Activated T-cell treated with anti-CD3 and anti-CD28 coated beads for 48 hours (primary cell): ENCODE measurements around the gene DEAF1.
A peak's percentile ranks its signal among the peaks of the same experiment; 100 is the strongest.
"Not testable (repeated sequence)": the region's sequence is repeated elsewhere in the genome, so short reads cannot be mapped to it uniquely, and the experiment has no call there.

ENCODE experiments used
- DNase-seq: peaks from one replicate; pipeline ENCODE4 v3.0.0-alpha.2; 2020; ENCODE audit warnings: low read depth

The DEAF1 gene

DNA sequence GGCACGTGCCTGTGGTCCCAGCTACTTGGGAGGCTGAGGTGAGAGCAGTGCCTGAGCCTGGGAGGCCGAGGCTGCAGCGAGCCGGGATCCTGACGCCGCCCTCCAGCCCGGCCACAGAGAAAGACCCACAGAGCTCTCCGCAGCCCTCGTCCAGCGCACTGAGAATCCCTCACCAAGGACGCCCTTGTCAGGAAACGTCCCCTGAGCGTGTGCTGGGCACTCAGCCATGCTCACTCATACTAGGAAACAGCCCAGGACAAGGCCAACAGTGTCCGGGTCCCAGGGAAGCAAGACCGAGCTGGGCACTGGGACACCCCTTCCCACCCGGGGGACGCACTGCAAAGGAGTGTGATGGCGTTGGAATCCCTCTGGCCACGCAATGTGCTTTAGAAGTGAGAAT, 14.5 kb downstream of the DEAF1 start:
- no peak for DNase-seq

DNA sequence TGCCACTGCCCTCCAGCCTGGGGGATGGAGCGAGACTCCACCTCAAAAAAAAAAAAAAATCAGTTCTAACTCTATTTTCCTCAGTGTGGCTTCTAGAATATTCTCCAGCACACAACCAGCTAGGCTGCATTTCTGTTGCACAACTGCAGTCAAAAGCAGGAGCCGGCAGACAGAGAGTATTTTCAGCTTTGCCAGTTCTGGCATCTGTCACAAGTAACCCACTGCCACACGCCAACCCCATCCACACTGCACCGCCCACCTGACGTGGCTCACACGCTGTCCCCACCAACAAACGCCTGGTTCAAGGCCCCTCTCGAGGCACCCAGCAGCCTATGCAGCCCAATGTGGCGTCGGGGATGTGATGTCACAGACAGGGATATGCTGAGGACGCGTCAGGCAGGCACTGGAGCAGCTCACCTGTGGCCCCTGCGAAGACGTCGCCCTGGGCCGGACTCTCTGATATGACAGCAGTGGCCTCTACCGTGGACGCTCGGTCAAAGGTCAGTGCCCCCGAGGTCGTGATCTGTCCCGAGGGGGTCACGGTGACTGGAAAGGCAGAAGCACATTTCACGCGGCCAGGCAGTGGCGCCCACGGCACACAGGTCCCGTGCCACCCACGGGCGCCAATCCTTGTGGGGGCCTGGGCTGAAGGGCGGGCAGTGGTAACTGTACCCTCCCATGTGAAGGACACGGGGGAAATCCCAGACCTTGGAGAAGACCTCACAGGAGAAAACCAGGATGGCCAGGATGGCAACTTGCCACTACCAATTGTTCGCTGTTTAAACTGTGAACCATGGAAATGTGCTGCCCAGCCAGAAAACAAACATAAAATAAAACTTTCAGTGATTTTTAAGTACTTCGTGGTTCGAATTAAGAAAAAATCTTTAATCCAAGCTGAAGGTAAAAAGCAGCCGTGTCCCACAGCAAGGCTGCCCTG, 15.5 kb downstream of the DEAF1 start:
- DNase-seq, result no peak

DNA sequence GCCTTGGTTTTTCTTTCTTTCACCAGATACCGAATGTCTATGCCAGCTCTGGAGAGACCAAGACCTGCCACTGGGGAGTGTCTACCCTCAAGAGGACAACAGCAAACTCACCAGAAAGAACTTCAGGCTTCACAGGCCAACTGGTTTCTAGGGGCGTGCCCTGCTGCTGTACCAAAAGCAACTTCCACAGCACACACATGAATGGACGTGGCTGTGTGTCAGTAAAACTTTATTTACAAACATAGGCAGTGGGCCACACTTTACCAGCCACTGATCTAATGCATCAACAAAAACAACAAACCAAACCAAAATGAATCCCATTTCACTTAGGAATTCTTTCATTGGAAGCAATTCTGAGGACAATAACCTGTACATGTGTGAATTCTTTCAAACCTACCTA, 16.7 kb downstream of the DEAF1 start:
- no peak for DNase-seq

DNA sequence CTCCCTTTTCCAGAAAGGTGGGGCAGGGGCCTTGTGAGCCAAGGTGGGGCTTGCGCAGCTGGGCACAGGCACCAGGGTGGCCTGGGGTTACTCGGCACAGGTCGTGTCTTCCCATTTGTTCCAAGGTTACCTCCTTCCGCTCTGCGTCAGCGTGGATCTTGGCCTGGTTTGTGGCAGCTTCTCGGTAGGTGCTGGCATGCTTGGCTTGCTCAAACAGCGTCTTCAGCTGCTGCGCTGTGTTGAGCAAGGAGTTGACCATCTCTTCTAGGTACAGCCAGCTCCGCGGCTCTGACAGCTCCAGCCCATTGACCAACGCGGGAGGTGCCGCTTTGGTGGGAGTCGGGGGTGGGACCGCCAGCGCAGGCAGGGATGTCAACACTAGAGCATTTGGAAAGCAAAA, 20.6 kb downstream of the DEAF1 start:
- no peak for DNase-seq

DNA sequence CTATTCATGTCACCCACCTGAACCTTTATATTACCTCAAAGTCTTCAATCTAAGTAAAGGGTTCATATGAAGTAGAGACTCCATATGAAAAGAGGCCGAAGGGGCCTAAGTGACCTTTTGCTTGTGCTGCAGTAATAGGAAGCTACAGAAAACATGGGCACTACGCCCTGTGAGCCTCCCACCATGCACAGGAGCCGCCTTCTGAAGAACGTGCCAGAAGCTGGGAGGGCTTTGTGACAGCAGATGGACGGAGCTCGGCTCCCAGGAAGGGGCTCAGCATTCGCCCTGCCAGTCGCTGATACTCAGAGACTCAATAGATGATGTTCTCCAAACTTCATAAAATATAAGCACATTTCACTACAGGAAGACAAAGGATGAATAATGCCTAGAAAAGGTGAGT, 21.2 kb downstream of the DEAF1 start:
- DNase-seq, result no peak

DNA sequence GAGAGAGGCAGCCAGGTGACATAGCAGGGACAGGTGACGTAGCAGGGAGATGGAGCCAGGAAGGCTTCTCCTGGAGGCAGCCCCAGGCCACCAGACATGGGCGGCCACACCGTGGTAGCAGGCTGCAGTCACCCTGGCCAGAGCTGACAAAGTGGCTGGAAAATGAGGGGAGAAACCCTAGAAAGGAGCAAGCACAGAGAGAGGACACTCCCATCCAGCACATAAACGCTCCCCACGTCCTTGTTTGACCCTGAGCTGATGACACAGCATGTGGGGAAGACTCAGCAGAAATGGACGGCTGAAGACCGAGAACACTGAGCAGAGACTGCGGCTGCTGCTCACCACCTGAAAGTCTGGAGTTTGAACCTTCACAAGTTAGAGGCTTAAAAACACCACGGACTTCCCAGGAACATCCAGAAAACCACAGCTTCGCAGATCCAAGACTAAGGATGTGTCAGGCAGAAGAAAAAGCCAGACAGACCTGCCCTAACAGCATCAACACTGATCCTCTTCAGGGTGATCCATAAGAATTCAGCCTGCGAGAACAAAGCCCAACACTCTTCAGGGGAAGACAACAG, 29.2 kb downstream of the DEAF1 start:
- no peak for DNase-seq

DNA sequence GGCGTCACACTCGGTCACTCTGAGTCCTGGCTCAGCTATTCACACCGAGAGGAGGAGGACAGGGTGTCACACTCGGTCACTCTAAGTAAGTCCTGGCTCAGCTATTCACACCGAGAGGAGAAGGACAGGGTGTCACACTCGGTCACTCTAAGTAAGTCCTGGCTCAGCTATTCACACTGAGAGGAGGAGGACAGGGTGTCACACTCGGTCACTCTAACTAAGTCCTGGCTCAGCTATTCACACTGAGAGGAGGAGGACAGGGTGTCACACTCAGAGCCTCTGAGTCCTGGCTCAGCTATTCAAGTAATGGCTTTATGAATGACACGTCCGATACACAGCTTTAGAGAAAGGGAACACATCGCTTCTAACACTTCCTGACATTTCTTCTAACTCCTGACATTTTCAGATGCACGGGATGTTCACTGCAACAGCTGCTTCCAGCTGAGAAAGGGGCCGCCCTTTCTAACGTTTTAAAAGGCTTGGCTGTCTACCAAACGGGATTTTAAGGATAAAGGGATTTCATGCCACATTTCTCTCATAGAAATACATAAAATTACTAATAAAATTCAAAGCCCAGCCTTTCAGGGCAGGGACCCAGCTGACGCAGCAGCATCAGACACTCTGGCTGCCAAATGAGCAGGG, 29.8 kb downstream of the DEAF1 start:
- no peak for DNase-seq

DNA sequence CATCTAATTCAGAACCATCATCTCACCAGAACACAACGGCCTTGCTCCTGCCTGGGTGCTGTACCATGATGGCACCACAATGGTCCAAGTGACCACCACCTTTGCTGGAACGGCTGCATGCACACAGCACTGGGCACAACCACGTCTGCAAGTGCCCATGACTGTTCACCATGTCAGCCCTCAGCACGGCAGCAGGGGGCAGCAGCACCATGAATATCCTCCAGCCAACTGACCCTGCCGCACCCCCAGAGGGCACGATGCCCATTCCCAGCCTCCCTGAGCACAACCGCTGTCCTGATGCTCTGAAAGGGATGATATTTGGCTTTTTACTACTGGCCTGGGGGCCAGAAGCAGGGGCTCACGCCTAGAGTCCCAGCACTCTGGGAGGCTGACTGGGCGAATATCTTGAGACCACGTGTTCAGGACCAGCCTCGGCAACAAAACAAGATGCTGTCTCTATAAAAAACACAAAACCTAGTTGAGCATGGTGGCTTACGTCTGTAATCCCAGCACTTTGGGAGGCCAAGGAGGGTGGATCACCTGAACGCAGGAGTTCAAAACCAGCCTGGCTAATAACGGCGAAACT, 32.2 kb downstream of the DEAF1 start:
- peak; percentile 42 for DNase-seq

DNA sequence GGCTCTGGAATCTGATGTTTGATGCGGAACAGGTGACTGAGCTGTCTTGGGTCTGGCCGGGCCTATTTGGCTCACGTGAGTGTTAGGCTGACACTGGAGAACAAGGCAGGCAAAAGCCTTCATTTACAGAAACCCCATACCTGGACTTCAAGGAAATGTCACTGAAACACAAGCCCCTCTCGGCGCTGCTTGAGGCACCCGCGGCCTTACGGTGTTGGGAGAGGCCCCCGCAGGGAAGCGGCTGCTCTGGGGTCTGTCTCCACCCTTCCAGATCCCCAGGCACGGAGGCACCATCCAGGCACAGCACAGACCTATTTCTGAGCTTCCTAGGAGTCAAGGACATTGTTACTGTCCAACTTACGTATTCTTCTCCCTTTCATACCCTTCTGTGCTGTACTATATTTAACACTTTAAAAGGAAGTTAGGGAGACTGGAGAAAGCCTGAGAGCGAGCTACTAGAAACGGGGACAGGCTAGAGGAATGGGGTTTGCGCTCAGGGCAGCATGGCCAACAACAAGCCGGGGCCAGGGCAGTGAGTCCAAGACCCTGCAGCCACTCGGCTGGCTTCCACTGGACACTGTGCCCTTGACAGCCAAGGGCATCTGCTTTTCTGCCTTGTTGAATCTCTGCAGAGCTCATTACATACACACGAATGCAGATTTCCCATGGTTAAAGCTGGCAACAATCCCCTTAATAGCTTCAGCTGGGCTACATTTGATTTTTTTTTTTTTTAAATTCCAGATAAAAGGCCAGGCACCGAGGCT, 34.2 kb downstream of the DEAF1 start:
- DNase-seq, result no peak

DNA sequence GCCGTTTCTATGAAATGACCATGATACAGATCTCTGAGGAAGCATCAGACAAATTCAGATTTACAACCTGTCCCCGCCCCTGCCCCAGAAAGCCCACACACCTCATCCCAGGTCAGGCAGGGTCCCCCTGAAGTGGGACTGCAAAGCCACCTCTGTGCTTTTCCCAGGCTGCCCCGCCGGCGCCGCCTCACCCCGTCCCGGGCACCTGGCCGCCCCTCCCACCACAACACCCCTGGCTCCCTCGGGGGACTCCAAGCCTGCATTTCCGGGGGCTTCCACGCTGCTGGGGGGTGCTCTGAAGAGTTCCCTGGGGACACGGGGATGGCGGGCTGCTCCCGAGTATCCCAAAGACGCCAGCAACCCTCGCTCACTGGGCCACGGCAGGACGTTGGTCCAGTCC, 34.7 kb downstream of the DEAF1 start:
- no peak for DNase-seq

DNA sequence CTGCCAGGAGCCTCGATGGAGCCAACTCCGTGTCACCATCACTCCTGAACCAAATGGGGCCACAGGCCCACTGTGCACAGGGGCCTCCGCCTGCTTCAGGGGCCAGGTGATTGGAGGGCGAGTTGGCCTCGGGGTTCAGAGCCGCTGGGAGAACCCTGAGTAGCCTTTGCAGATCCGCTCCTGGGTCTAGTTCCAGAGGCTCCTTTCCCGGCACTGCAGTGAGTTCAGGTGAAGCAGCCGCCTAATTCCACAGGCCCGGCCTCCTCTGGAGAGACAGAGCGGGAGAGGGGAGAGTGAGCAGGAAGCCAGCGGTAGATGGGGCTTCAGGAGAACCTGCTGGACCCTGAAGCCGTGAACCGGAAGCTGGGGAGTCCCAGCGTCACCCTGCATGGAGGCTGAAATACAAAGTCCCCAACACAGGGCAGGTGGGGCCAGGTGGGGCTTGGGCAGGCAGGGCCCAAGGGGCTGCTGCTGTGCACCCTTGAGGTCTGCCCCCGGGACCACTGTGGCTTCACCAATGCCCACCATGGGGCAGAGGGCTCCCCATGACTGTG, 35.4 kb downstream of the DEAF1 start:
- DNase-seq, result no peak

DNA sequence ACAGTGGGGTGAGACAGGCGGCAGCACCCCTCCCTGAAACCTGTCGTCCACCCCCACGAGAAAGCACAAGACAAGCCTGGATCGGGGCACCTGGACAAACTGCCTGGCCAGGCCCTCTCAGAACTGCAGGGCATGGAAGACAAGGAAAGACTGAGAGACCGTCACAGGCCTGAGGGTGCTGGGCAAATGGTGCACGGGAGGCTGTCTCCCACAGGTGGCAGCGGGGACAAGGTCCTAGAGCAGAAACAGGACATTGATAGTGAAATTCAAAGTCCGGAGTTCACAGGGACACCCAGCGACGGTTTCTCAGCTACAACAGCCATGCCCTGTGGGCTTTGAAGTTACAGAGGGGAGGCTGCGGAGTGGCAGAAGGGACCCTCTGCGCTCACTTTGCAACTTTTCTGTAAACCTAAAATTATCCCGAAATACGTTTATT, 37.3 kb downstream of the DEAF1 start:
- no peak for DNase-seq

DNA sequence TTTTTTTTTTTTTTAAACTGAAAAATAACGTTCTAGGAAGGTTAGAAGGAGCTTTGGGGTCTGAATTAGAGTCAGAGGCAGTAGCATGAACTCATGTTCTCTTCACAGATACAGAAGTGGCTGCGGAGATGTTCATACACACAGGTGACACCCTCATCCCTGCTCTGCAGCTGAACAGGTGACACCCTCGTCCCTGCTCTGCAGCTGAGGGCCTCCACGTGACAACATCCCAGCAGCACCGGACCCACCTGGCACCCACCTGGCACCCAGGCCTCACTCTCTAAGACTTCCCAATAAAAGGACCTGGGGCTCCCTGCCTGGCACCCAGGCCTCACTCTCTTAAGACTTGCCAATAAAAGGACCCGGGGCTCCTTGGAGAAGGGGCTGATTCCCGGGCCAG, 38.2 kb downstream of the DEAF1 start:
- DNase-seq, result no peak

DNA sequence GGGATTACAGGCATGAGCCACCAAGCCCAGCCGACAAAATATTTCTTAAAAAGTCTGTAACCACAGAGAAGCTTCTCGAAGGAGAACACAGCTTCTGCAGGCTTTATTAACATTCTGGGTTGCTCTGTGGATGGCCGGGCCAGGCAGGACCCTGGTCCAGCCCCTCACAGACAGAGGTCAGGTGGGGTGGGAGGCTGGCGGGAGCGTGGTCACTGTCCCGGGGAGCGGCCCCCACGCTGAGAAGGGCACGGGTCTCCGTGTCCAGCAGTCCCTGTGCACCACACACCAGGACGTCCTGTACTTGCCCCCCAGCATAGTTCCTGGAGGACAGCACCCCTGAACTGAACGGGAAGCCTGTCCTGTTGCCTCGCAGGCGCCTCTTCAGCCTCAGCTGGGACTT, 38.6 kb downstream of the DEAF1 start:
- DNase-seq, result no peak

DNA sequence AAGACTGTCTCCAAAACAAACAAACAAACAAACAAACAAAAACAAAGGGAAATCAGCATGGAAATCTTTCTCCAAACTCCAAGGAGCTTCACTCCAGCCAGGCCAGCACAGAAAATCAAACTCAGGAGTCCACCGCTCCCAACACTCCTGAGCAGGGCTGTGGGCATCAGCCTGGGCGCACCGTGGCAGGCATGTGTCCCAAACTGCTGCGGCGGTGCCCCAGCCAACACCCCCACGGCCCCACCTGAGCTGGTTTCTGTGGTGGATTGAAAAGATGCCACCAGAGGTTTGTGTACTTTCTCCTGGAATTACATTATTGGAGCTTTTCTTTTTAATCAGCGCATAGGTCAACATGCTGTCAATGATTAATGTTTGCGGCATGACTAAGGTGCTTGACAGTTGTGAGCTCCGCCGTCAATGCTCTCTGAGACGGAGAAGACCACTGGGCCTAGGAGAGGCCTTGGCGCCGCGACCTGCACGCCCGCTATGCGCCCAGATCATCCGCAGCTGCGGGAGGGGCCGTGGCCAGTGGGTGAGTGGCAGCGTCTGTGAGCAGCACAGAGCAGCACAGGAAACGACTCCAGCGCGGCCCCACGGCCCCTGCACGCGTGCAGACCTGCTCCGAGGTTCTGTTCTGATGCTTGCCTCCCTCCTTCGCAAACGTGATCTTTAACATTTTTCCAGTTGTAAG, 39.8 kb downstream of the DEAF1 start:
- DNase-seq, result no peak

DNA sequence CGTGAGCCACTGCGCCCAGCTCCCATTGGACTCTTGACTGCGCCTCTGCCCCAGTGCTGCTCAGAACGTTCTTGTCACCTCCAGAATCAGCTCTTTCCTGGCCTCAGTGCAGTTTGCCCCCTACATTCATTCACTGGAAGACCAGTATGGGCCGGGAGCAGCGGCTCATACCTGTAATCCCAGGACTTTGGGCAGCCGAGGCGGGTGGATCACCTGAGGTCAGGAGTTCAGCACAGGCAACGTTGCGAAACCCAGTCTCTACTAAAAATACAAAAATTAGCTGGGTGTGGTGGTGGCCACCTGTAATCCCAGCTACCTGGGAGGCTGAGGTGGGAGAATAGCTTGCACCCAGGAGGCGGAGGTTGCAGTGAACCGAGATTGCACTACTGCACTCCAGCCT, 40.6 kb downstream of the DEAF1 start:
- not testable (repeated sequence) for DNase-seq

DNA sequence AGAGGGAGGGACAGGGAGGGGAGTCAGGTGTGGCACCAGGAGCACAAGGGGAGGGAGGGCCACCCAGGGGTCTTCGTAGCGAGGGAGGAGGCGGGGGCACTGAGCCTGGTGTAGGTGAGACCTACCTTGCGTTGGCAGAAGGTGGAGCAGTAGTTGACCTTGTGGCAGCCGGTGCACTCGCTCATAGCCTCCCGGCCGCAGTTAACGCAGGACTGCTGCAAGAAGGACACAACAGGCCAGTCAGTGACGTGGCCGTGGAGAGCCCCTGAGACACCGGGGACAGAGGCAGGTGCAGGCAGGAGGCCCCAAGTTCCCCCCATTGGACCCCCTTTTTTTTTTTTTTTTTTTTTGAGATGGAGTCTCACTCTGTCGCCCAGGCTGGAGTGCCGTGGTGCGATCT, 41.2 kb downstream of the DEAF1 start:
- DNase-seq, result no peak

DNA sequence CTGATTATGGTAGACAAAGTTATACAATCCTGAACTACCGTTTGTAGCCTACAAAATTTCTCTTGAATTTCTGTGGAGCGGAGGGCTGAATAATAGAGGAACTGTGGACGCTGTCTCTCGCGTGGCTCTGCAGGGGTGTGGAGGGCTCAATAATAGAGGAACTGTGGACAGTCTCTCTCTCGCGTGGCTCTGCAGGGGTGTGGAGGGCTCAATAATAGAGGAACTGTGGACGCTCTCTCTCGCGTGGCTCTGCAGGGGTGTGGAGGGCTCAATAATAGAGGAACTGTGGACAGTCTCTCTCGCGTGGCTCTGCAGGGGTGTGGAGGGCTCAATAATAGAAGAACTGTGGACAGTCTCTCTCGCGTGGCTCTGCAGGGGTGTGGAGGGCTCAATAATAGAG, 41.9 kb downstream of the DEAF1 start:
- DNase-seq, result not testable (repeated sequence)

DNA sequence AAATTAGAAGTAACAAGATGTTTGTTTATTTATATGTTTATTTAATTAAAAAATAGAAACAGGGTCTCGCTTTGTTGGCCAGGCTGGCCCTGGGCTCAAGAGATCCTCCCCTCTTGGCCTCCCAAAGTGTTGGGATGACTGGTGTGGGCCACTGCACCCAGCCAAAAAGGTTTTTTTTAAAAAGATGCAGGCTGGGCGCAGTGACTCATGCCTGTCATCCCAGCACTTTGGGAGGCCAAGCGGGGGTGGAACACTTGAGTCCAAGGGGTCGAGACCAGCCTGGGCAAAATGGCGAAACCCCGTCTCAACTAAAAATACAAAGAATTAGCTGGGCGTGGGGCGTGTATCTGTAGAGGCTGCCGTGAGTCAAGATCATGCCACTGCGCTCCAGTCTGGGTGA, 44.5 kb downstream of the DEAF1 start:
- no peak for DNase-seq

DNA sequence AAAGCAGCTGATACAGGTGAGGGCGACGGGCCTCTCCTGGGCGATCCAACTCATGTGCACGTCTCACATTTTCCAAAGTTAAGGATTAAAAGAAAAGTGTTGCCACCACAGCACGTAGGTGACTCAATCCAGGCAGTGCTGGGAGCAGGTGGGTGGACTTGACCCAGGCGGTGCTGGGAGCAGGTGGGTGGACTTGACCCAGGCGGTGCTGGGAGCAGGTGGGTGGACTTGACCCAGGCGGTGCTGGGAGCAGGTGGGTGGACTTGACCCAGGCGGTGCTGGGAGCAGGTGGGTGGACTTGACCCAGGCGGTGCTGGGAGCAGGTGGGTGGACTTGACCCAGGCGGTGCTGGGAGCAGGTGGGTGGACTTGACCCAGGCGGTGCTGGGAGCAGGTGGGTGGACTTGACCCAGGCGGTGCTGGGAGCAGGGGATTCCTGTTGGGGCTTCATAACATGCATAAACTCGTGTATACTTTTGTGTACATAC, 47.3 kb downstream of the DEAF1 start:
- not testable (repeated sequence) for DNase-seq

DNA sequence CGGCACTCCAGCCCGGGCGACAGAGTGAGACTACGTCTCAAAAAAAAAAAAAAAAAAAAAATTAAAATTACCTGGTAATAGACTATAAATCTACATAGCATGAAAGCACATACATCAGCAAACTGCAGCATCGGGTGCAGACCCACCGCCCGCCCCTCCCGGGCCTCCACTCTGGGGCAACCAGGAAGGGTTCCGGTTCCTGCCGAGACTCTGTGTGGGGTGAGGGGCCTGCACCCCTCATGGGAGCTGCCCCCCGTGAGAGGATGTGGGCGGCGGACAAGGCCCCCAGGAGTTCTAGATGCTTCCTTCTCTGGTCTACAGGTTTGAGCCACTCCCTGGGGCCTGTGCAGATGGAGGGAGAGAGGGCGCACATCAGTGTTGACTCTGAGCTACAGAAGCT, 48.8 kb downstream of the DEAF1 start:
- DNase-seq, result no peak
